A673 (cell line): ENCODE data around the gene KRCC1. TPM values are rescaled to one million over a fixed set of nuclear protein-coding genes. Genes with fewer than 3 reads are reported as not detected.

Source experiments
- BruUV-seq: library from RNA; stranded (reverse); fragments of 400-500 nt; replicated peaks from 2 replicates; lab custom pipeline; 2021; lab: Mats Ljungman, UMichigan
- CTCF ChIA-PET: fragments of 300-600 bp; sonication (Branson Sonifier 250); formaldehyde crosslinking; loops from one replicate; lab custom pipeline; 2022; ENCODE audit warnings: antibody characterized with exemption; lab: Charles Lee
- POLR2A ChIA-PET: fragments of 300-600 bp; sonication (Branson Sonifier 250); formaldehyde crosslinking; loops from one replicate; lab custom pipeline; 2022; ENCODE audit warnings: antibody characterized with exemption; ENCODE audit not compliant: low non-redundant PET; lab: Charles Lee
- DNase-seq: peaks from one replicate; pipeline ENCODE4 v3.0.0-alpha.2; 2015; ENCODE audit warnings: low spot score
- H3K27ac ChIP-seq: fragments of 200-600 bp; sonication (generic); 2 replicates; pipeline ENCODE4 v1.5.1; 2016; ENCODE audit warnings: mixed run types, low read depth, mild to moderate bottlenecking, mixed read lengths, antibody characterized with exemption, low read length; ENCODE audit not compliant: poor library complexity, severe bottlenecking
- H3K27me3 ChIP-seq: fragments of 200-600 bp; sonication (generic); replicated peaks from 2 replicates; pipeline ENCODE4 v1.6.1; 2017; ENCODE audit warnings: mixed run types, low read depth, mild to moderate bottlenecking, mixed read lengths, antibody characterized with exemption, low read length; ENCODE audit not compliant: insufficient read depth, poor library complexity
- H3K36me3 ChIP-seq: fragments of 200-600 bp; sonication (generic); 2 replicates; pipeline ENCODE4 v1.6.1; 2016; ENCODE audit warnings: mixed run types, mild to moderate bottlenecking, mixed read lengths, antibody characterized with exemption, low read length; ENCODE audit not compliant: insufficient read depth, poor library complexity, severe bottlenecking
- H3K4me1 ChIP-seq: fragments of 200-600 bp; sonication (generic); 2 replicates; pipeline ENCODE4 v1.6.1; 2017; ENCODE audit warnings: mixed run types, mild to moderate bottlenecking, mixed read lengths, antibody characterized with exemption, low read length; ENCODE audit not compliant: insufficient read depth, poor library complexity, severe bottlenecking
- H3K4me3 ChIP-seq: fragments of 200-600 bp; sonication (generic); 2 replicates; pipeline ENCODE4 v1.5.1; 2016; ENCODE audit warnings: low read depth, mixed run types, mild to moderate bottlenecking, mixed read lengths, low read length; ENCODE audit not compliant: poor library complexity, severe bottlenecking
- H3K9me3 ChIP-seq: fragments of 200-600 bp; sonication (generic); 2 replicates; pipeline ENCODE4 v1.6.1; 2016; ENCODE audit warnings: mixed run types, low read depth, mild to moderate bottlenecking, mixed read lengths, antibody characterized with exemption, low read length; ENCODE audit not compliant: poor library complexity, severe bottlenecking
- CTCF ChIP-seq: fragments of 300-800, 200-600 bp; sonication (generic); conservative IDR thresholded peaks from 2 replicates; pipeline ENCODE4 v1.5.1; 2017; ENCODE audit warnings: low read depth, mild to moderate bottlenecking, antibody characterized with exemption, low read length, moderate library complexity, mixed read lengths
- EZH2 ChIP-seq: fragments of 200-600 bp; sonication (generic); IDR thresholded peaks from 2 replicates; pipeline ENCODE4 v1.6.1; 2017; ENCODE audit warnings: borderline replicate concordance, low read depth, mild to moderate bottlenecking, mixed read lengths, antibody characterized with exemption, low read length; ENCODE audit not compliant: poor library complexity, severe bottlenecking
- intact Hi-C: fragments of 100-400 bp; cut with micrococcal nuclease; formaldehyde crosslinking; loops from one replicate; pipeline ENCODE4 v1.10.0; 2022; ENCODE audit not compliant: unreplicated experiment
- total RNA-seq: library from RNA; stranded (reverse); gene quantifications from 2 replicates; pipeline ENCODE4 v1.2.3, GENCODE V29; 2021

KRCC1 gene
- total RNA-seq, 1 experiment from 2014 or later = 8.5 TPM

GRCh38 chr2:88024509-88024908 lies 31.1 kb downstream of the KRCC1 start:
- DNase-seq = no peak
- ChIA-PET POLR2A (no interaction called here), CTCF (no interaction called here)
- Histone ChIP-seq H3K9me3 (no peaks in the 10 kb centered on the region), H3K36me3 (peaks cover 3% of the 10 kb centered on the region), H3K4me3 (no peak overlapping the region), H3K27ac (no peak overlapping the region), H3K4me1 (no peaks in the 10 kb centered on the region), H3K27me3 (no peaks in the 10 kb centered on the region)
- no peak for TF ChIP-seq EZH2
- no peak for TF ChIP-seq CTCF
- BruUV-seq = no TSS peak
- intact Hi-C loops = no loop called here

- ChIA-PET POLR2A (no interaction called here), CTCF (no interaction called here)
- Histone ChIP-seq H3K27me3 (no peaks in the 10 kb centered on the region), H3K27ac (no peak overlapping the region), H3K36me3 (no peaks in the 10 kb centered on the region), H3K4me3 (no peak overlapping the region), H3K9me3 (no peaks in the 10 kb centered on the region), H3K4me1 (peaks cover 3% of the 10 kb centered on the region)
- TF ChIP-seq CTCF (no peak), EZH2 (no peak)
- no TSS peak for BruUV-seq
- no peak for DNase-seq
- intact Hi-C loops = no loop called here
Measured at GRCh38 chr2:88022669-88022921, 33.0 kb downstream of the KRCC1 start.

- intact Hi-C loops = no loop called here
- no peaks in the 10 kb centered on the region for H3K36me3 ChIP-seq
- H3K9me3 ChIP-seq = no peaks in the 10 kb centered on the region
- no TSS peak for BruUV-seq
- H3K4me1 ChIP-seq = peaks cover 6% of the 10 kb centered on the region
- H3K27ac ChIP-seq = no peak overlapping the region
- no peak for DNase-seq
- no peak for TF ChIP-seq CTCF
- no peak for TF ChIP-seq EZH2
- POLR2A ChIA-PET = no interaction called here
- no peaks in the 10 kb centered on the region for H3K27me3 ChIP-seq
- H3K4me3 ChIP-seq = no peak overlapping the region
- CTCF ChIA-PET = no interaction called here
Measured at GRCh38 chr2:88019985-88020384, 35.6 kb downstream of the KRCC1 start.
